BLaER1 treated with 17β-estradiol and CSF1 and Interleukin-3, amounts not matched to agents 10 nM and 100 nM (cell line): ENCODE measurements around the gene MAPK12.
A peak's percentile ranks its signal among the peaks of the same experiment; 100 is the strongest.

ENCODE experiments used
- H3K27ac ChIP-seq, 11 experiments: shearing (Covaris generic); formaldehyde crosslinking; 2 replicates each; pipeline ENCODE4 v1.8.1; 2022
- H3K27me3 ChIP-seq, 11 experiments: shearing (Covaris generic); formaldehyde crosslinking; 2 replicates each; pipeline ENCODE4 v1.8.1; 2022
- H3K36me3 ChIP-seq, 11 experiments: shearing (Covaris generic); formaldehyde crosslinking; 2 replicates each; pipeline ENCODE4 v1.8.1; 2022
- H3K4me1 ChIP-seq, 10 experiments: shearing (Covaris generic); formaldehyde crosslinking; 2 replicates each; pipeline ENCODE4 v1.8.1; 2022
- H3K4me2 ChIP-seq, 11 experiments: shearing (Covaris generic); formaldehyde crosslinking; 2 replicates each; pipeline ENCODE4 v1.8.1; 2022
- H3K4me3 ChIP-seq, 10 experiments: shearing (Covaris generic); formaldehyde crosslinking; 2 replicates each; pipeline ENCODE4 v1.8.1; 2022
- H3K9ac ChIP-seq, 11 experiments: shearing (Covaris generic); formaldehyde crosslinking; 2 replicates each; pipeline ENCODE4 v1.8.1; 2022
- H3K9me3 ChIP-seq, 11 experiments: shearing (Covaris generic); formaldehyde crosslinking; replicated peaks in 1 of 11; 2 replicates each; pipeline ENCODE4 v1.8.1; 2022
- H4K20me1 ChIP-seq, 11 experiments: shearing (Covaris generic); formaldehyde crosslinking; 2 replicates each; pipeline ENCODE4 v1.8.1; 2022
- Cebpa-rat ChIP-seq, 11 experiments: shearing (Covaris generic); IDR thresholded peaks; 2 replicates each; pipeline ENCODE4 v1.8.1; 2022

Gene MAPK12

DNA sequence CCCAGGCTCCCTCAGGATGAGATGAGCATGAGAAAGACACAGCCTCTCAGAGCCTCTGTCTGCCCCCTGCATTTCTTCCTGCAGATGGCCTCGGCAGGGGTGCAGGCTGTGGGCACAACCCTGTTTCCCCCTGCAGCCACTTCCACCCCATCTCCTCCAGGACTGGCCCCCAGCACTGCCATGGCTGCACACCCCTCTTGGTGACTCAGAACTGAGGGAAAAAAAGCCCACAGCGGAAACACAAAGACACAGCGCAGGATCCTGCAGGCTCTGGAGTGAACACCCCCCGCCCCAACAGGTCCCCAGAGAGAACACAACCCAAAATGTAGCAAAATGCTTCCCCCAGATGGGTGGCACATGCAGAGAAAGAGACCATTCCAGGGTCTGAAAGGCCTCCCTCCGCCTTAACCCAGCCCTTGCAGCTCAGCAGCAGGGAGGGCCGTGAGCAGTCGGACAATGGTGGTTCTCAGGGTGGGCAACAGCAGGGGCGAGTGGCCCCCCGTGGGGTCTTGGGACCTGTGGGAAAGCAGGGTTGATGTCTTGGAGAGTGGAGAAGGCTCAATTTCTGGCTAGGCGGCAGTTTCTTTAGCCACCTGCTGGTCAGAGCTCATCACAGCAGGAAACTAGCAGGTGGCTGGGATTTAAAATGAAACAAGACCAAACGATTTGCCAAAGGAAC lies 24.6 kb downstream of the MAPK12 start:
- Histone ChIP-seq H3K4me3 (peak overlapping the region in 8 of 10 experiments; percentile 4 to 58 (median 42); a peak in 10 of 20 replicates), H3K27me3 (no peaks in the 10 kb centered on the region), H3K27ac (peak overlapping the region in 8 of 11 experiments; percentile 54 to 77 (median 60); a peak in 16 of 22 replicates), H3K9me3 (peaks cover 0 to 9% (median 0%) of the 10 kb centered on the region in 11 experiments; a peak in 2 of 22 replicates), H3K9ac (peak overlapping the region; percentile 38 to 70 (median 57); a peak in 18 of 22 replicates), H4K20me1 (peaks cover 69 to 100% (median 92%) of the 10 kb centered on the region in 11 experiments), H3K4me2 (peak overlapping the region; percentile 68 to 98 (median 93)), H3K36me3 (peaks cover 21 to 50% (median 40%) of the 10 kb centered on the region in 11 experiments; a peak in 21 of 22 replicates), H3K4me1 (peaks cover 32 to 85% (median 65%) of the 10 kb centered on the region in 10 experiments)
- no peak for TF ChIP-seq Cebpa-rat (IDR thresholded peaks at IDR 0.05)

DNA sequence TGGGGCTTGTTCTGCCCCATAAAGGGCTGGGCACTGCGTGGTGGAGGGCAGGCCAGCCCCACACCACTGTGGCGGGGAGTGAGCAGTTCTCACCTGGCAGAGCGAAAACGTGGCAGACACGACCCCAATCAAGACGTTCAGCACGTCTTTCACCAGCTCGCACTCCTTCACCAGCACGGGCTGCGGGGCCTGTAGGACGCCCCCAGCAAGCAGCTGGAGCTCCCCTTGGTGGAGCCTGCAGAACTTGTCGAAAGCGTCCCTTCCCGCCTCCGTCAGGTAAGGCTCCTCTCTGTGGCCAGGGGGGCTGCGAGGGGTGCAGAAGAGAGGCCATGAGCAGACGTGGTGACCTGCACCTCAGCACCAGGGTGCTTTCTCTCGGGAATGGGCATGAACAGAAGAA lies 28.3 kb downstream of the MAPK12 start:
- Histone ChIP-seq H3K9ac (peak overlapping the region in 1 of 11 experiments; percentile 29; a peak in 1 of 22 replicates), H3K36me3 (peaks cover 11 to 68% (median 36%) of the 10 kb centered on the region in 11 experiments; a peak in 20 of 22 replicates), H3K9me3 (peaks cover 0 to 9% (median 0%) of the 10 kb centered on the region in 11 experiments; a peak in 2 of 22 replicates), H4K20me1 (peaks cover 58 to 98% (median 81%) of the 10 kb centered on the region in 11 experiments), H3K4me2 (no peak overlapping the region; a peak in 2 of 22 replicates), H3K4me3 (no peak overlapping the region), H3K27me3 (peaks cover 0 to 8% (median 0%) of the 10 kb centered on the region in 11 experiments; a peak in 3 of 22 replicates), H3K27ac (no peak overlapping the region), H3K4me1 (peaks cover 18 to 86% (median 73%) of the 10 kb centered on the region in 10 experiments)
- no peak for TF ChIP-seq Cebpa-rat (IDR thresholded peaks at IDR 0.05)

DNA sequence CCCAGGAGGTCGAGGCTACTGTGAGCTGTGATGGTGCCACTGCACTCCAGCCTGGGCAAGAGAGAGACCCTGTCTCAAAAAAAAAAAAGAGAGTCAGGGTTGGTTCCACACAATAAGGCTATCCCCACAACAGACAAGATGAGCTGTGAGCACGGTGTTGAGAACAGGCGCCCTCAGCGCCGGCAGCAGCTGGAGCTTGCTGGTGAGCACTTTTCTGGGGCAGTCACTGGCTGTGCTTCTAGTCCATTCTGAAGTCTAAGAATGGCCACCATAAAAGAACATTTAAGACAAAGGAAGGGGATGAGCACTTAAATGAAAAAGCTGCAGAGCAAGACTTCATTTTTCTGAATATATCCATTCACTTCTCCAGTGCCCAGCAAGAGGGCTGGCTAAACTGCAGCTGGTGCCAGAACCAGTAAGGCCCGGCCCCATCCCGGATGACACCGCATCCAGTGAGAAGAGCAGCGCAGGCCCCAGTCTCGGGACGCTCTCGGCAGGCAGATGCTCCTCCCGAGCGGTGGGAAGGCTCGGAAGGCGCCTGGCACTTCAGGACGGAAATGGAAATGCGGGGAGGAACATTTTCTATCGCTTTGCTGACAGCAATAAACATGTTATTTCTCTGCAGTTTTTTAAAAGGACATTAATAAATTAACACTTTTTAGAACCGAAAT lies 28.9 kb downstream of the MAPK12 start:
- Histone ChIP-seq H3K9me3 (peaks cover 0 to 9% (median 0%) of the 10 kb centered on the region in 11 experiments; a peak in 2 of 22 replicates), H3K27me3 (peaks cover 0 to 14% (median 0%) of the 10 kb centered on the region in 11 experiments; a peak in 6 of 22 replicates), H3K9ac (peak overlapping the region in 3 of 11 experiments; percentile 6 to 29 (median 10); a peak in 1 of 22 replicates), H3K36me3 (peaks cover 11 to 69% (median 36%) of the 10 kb centered on the region in 11 experiments; a peak in 20 of 22 replicates), H3K27ac (no peak overlapping the region), H3K4me3 (no peak overlapping the region), H3K4me2 (peak overlapping the region in 4 of 11 experiments; percentile 28 to 98 (median 74); a peak in 8 of 22 replicates), H4K20me1 (peaks cover 63 to 98% (median 81%) of the 10 kb centered on the region in 11 experiments), H3K4me1 (peaks cover 20 to 86% (median 73%) of the 10 kb centered on the region in 10 experiments)
- no peak for TF ChIP-seq Cebpa-rat (IDR thresholded peaks at IDR 0.05)

DNA sequence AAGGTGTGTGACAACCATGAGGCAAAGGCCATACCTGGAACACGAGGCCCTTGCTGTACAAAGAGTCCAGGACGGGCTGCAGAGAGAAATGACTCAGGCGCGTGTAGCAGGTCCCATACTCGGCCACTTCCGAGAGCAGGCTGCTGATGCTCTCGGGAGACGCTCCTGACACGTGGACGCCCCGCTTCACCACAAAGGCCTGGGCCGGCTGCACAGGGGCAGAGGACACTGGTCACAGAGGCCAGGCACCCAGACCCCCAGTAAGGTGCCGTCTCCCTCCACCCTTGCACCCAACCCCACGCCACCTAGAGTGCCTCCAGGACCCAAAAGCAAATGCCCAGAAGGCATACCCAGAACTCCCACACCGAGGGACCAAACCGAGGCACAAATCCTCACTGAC lies 32.1 kb downstream of the MAPK12 start:
- H3K27me3 ChIP-seq, result peaks cover 0 to 24% (median 0%) of the 10 kb centered on the region in 11 experiments; a peak in 6 of 22 replicates
- no peak for TF ChIP-seq Cebpa-rat (IDR thresholded peaks at IDR 0.05)
- H4K20me1 ChIP-seq, result peaks cover 47 to 95% (median 75%) of the 10 kb centered on the region in 11 experiments
- H3K27ac ChIP-seq, result no peak overlapping the region
- H3K36me3 ChIP-seq, result peaks cover 22 to 74% (median 44%) of the 10 kb centered on the region in 11 experiments
- peak overlapping the region in 2 of 11 experiments; percentile 33 to 59; a peak in 1 of 22 replicates for H3K9ac ChIP-seq
- peak overlapping the region in 8 of 11 experiments; percentile 89 to 99 (median 95); a peak in 15 of 22 replicates for H3K4me2 ChIP-seq
- H3K4me3 ChIP-seq, result no peak overlapping the region
- H3K9me3 ChIP-seq, result peaks cover 0 to 2% (median 0%) of the 10 kb centered on the region in 11 experiments; a peak in 2 of 22 replicates
- H3K4me1 ChIP-seq, result peaks cover 14 to 85% (median 67%) of the 10 kb centered on the region in 10 experiments

DNA sequence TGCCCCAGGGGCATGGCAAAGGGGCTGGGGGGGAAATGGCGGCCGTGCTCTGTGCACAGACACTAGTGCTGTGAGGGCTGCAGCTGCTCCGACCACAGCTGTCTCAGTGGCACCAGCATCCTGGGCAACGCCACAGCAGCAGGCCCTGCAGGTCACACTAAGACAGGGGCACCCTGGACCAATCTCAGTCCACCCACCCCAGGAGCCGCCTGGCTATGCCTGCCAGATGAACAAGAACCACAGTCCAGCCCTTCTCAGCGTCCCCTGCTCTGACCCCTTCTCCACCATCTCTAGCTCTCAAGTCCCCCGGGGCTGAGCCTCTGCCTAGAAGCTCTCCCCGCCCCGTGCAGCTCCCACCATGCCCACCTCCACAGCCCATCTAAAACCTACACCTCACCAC lies 33.1 kb downstream of the MAPK12 start:
- Histone ChIP-seq H3K9ac (peak overlapping the region in 4 of 11 experiments; percentile 22 to 59 (median 46); a peak in 2 of 22 replicates), H3K27ac (peak overlapping the region in 1 of 11 experiments; percentile 2; a peak in 1 of 22 replicates), H3K4me1 (peaks cover 14 to 82% (median 67%) of the 10 kb centered on the region in 10 experiments), H3K36me3 (peaks cover 26 to 76% (median 49%) of the 10 kb centered on the region in 11 experiments), H3K4me3 (no peak overlapping the region), H3K9me3 (no peaks in the 10 kb centered on the region), H3K4me2 (peak overlapping the region in 10 of 11 experiments; percentile 33 to 99 (median 92); a peak in 18 of 22 replicates), H4K20me1 (peaks cover 37 to 94% (median 68%) of the 10 kb centered on the region in 11 experiments; a peak in 21 of 22 replicates), H3K27me3 (peaks cover 0 to 24% (median 0%) of the 10 kb centered on the region in 11 experiments; a peak in 6 of 22 replicates)
- no peak for TF ChIP-seq Cebpa-rat (IDR thresholded peaks at IDR 0.05)

DNA sequence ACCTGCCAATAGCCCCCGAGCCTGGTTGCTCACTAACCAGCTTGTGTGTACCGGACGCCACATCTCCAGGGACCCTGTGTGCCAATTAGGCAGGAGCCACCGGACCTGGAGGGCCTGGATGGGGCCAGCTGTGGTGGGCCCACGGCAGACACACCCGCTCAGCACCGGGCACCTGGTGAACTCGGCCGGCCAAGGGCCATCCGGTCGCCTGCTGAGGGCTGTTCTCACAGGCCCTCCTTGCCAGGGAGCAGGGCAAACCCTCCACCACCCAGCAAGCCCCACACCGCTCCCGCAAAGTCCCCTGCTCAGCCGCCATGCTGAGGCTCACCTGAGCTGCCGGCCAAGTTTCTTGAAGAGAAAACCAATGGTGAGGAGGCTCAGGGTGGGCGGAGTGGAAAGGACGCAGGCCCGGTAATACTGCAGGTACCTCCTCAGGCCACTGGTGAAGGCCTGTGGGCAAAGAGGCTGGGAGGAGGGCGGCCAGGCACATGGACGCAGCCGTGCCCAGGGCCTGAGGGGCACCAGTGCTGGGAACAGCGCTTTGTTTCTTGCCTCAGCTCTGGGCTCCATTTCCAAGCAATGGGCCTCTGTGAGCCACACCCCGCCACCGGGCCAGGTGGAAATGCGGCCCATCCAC lies 33.8 kb downstream of the MAPK12 start:
- peaks cover 26 to 76% (median 49%) of the 10 kb centered on the region in 11 experiments for H3K36me3 ChIP-seq
- no peak for TF ChIP-seq Cebpa-rat (IDR thresholded peaks at IDR 0.05)
- H3K4me3 ChIP-seq, result peak overlapping the region in 2 of 10 experiments; percentile 39 to 47; a peak in 3 of 20 replicates

DNA sequence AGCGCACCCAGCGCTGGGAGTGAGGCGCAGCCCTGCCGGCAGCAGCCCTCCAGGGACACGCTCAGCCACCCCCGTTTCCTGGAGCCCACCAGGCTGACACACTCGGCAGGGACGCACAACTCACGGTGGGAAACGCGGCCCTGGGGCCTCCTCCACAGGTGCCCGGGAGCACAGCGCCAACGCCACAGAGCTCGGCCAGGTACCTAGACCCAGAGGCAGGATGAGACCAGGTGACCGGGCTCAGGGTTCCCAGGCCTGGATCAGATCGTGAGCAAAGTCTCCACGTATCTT lies 34.7 kb downstream of the MAPK12 start:
- H3K27ac ChIP-seq, result peak overlapping the region in 4 of 11 experiments; percentile 17 to 46 (median 34); a peak in 2 of 22 replicates
- peak overlapping the region in 7 of 11 experiments; percentile 17 to 63 (median 49); a peak in 11 of 22 replicates for H3K9ac ChIP-seq
- H3K9me3 ChIP-seq, result no peaks in the 10 kb centered on the region
- H3K4me2 ChIP-seq, result peak overlapping the region; percentile 33 to 99 (median 91); a peak in 21 of 22 replicates
- H3K4me1 ChIP-seq, result peaks cover 14 to 82% (median 74%) of the 10 kb centered on the region in 10 experiments
- TF ChIP-seq Cebpa-rat (IDR thresholded peaks at IDR 0.05), result no peak
- peaks cover 0 to 24% (median 0%) of the 10 kb centered on the region in 11 experiments; a peak in 6 of 22 replicates for H3K27me3 ChIP-seq
- H4K20me1 ChIP-seq, result peaks cover 36 to 95% (median 72%) of the 10 kb centered on the region in 11 experiments; a peak in 21 of 22 replicates
- peak overlapping the region in 4 of 10 experiments; percentile 13 to 47 (median 36); a peak in 6 of 20 replicates for H3K4me3 ChIP-seq
- H3K36me3 ChIP-seq, result peaks cover 35 to 76% (median 53%) of the 10 kb centered on the region in 11 experiments

More for the DNA sequence above, 33.8 kb downstream of the MAPK12 start:
- Histone ChIP-seq H3K9ac (peak overlapping the region in 4 of 11 experiments; percentile 49 to 63 (median 59); a peak in 7 of 22 replicates), H3K27ac (peak overlapping the region in 4 of 11 experiments; percentile 1 to 46 (median 24); a peak in 5 of 22 replicates), H4K20me1 (peaks cover 33 to 94% (median 68%) of the 10 kb centered on the region in 11 experiments; a peak in 21 of 22 replicates), H3K9me3 (no peaks in the 10 kb centered on the region), H3K27me3 (peaks cover 0 to 24% (median 0%) of the 10 kb centered on the region in 11 experiments; a peak in 6 of 22 replicates), H3K4me2 (peak overlapping the region; percentile 33 to 99 (median 91); a peak in 20 of 22 replicates), H3K4me1 (peaks cover 14 to 82% (median 71%) of the 10 kb centered on the region in 10 experiments)
